H1 (cell line): Measurements from ENCODE around the gene BRINP3. TPM values are rescaled to one million over a fixed set of nuclear protein-coding genes. Genes with fewer than 3 reads are reported as not detected.

ENCODE experiments used
- CTCF ChIA-PET: fragments of 300-600 bp; sonication (Branson Sonifier 250); formaldehyde crosslinking; loops from one replicate; lab custom pipeline; 2021; ENCODE audit not compliant: partially characterized antibody; lab: Charles Lee
- POLR2A ChIA-PET: fragments of 300-600 bp; sonication (Branson Sonifier 250); formaldehyde crosslinking; loops from one replicate; lab custom pipeline; 2021; ENCODE audit warnings: inconsistent platforms; ENCODE audit not compliant: partially characterized antibody; lab: Charles Lee
- DNase-seq, 2 experiments: peaks; one replicate each; pipeline versions ENCODE4 v3.0.0 to v3.0.0-alpha.2; 2010 to 2022; ENCODE audit warnings: low spot score in 2 of 2, low read depth in 1 of 2, mixed read lengths in 1 of 2
- FAIRE-seq: peaks from 2 replicates; lab custom pipeline; 2011; peaks lifted over from hg19 to GRCh38; lab: Jason Lieb, UNC
- H2AFZ ChIP-seq: 2 replicates; pipeline ENCODE4 v1.8.1; 2012; ENCODE audit warnings: low read length, inconsistent platforms
- H2AK5ac ChIP-seq: 2 replicates; pipeline ENCODE4 v1.6.1; 2013; ENCODE audit warnings: low read depth, low read length
- H2BK120ac ChIP-seq: replicated peaks from 2 replicates; pipeline ENCODE3; 2013; ENCODE audit warnings: low read depth, low read length, inconsistent platforms
- H2BK12ac ChIP-seq: 2 replicates; pipeline ENCODE4 v1.6.1; 2013; ENCODE audit warnings: low read depth, low read length
- H2BK15ac ChIP-seq: 2 replicates; pipeline ENCODE4 v1.6.1; 2013; ENCODE audit warnings: low read length
- H2BK20ac ChIP-seq: 2 replicates; pipeline ENCODE4 v1.6.1; 2013; ENCODE audit warnings: low read length
- H2BK5ac ChIP-seq: 2 replicates; pipeline ENCODE4 v1.6.1; 2013; ENCODE audit warnings: low read depth, low read length
- H3K14ac ChIP-seq: 2 replicates; pipeline ENCODE4 v1.6.1; 2013; ENCODE audit warnings: inconsistent platforms; ENCODE audit not compliant: insufficient read length
- H3K18ac ChIP-seq: 2 replicates; pipeline ENCODE4 v1.6.1; 2013; ENCODE audit warnings: low read length; ENCODE audit errors: extremely low read depth
- H3K23ac ChIP-seq: 2 replicates; pipeline ENCODE4 v1.6.1; 2013; ENCODE audit warnings: inconsistent platforms; ENCODE audit not compliant: insufficient read length
- H3K23me2 ChIP-seq: 2 replicates; pipeline ENCODE4 v1.6.1; 2013; ENCODE audit warnings: low read depth, low read length
- H3K27ac ChIP-seq: 2 replicates; pipeline ENCODE4 v1.6.1; 2011; ENCODE audit warnings: low read depth, low read length, inconsistent platforms
- H3K27me3 ChIP-seq, 4 experiments: replicated peaks in 1 of 4; 1 replicate in 1 of 4; 2 replicates in 3 of 4; pipeline versions ENCODE4 v1.6.1 to v1.8.1; 2011 to 2013; ENCODE audit warnings: low read length in 3 of 4, mild to moderate bottlenecking in 3 of 4, inconsistent platforms in 2 of 4, mixed read lengths in 2 of 4, moderate library complexity in 1 of 4; ENCODE audit not compliant: control insufficient read depth in 3 of 4, insufficient read depth in 3 of 4; ENCODE audit errors: extremely low read depth in 1 of 4
- H3K36me3 ChIP-seq, 4 experiments: 2 replicates each; pipeline versions ENCODE4 v1.6.1 to v1.8.1; 2011 to 2013; ENCODE audit warnings: mild to moderate bottlenecking in 4 of 4, low read length in 3 of 4, moderate library complexity in 2 of 4, control low read depth in 1 of 4, inconsistent platforms in 1 of 4; ENCODE audit not compliant: insufficient read depth in 4 of 4, control insufficient read depth in 2 of 4
- H3K4ac ChIP-seq: replicated peaks from 2 replicates; pipeline ENCODE3; 2013; ENCODE audit warnings: low read length, low read depth, mixed read lengths, inconsistent platforms; ENCODE audit not compliant: insufficient read length
- H3K4me1 ChIP-seq, 4 experiments: replicated peaks in 1 of 4; 1 replicate in 1 of 4; 2 replicates in 3 of 4; pipeline versions ENCODE4 v1.6.1 to v1.8.1; 2011 to 2013; ENCODE audit warnings: low read length in 3 of 4, inconsistent platforms in 2 of 4, mixed read lengths in 1 of 4; ENCODE audit not compliant: insufficient read depth in 4 of 4, control insufficient read depth in 3 of 4
- H3K4me2 ChIP-seq, 2 experiments: 2 replicates each; pipeline versions ENCODE4 v1.6.1 to v1.8.1; 2011 to 2013; ENCODE audit warnings: low read depth in 2 of 2, low read length in 2 of 2, control low read depth in 1 of 2, inconsistent platforms in 1 of 2, mild to moderate bottlenecking in 1 of 2; ENCODE audit not compliant: insufficient read depth in 1 of 2
- H3K4me3 ChIP-seq, 4 experiments: fragments of 200-600, 300-600 bp in 1 of 4; sonication (generic), shearing (Covaris generic), sonication (Bioruptor Twin) in 1 of 4; 2 replicates each; pipeline versions ENCODE4 v1.5.1 to v1.8.1; 2011 to 2016; ENCODE audit warnings: low read length in 4 of 4, low read depth in 3 of 4, control low read depth in 2 of 4, inconsistent platforms in 2 of 4, mild to moderate bottlenecking in 2 of 4, mixed read lengths in 1 of 4, moderate library complexity in 1 of 4; ENCODE audit not compliant: insufficient read depth in 2 of 4; ENCODE audit errors: extremely low read depth in 1 of 4
- H3K56ac ChIP-seq: replicated peaks from 2 replicates; pipeline ENCODE3; 2013; ENCODE audit warnings: low read depth, mild to moderate bottlenecking, mixed read lengths, low read length, inconsistent platforms; ENCODE audit not compliant: insufficient read length
- H3K79me1 ChIP-seq: 2 replicates; pipeline ENCODE4 v1.6.1; 2013; ENCODE audit warnings: low read depth, low read length, control low read depth
- H3K79me2 ChIP-seq, 2 experiments: 2 replicates each; pipeline versions ENCODE4 v1.6.1 to v1.8.1; 2012 to 2013; ENCODE audit warnings: low read length in 2 of 2, mild to moderate bottlenecking in 2 of 2, inconsistent platforms in 1 of 2; ENCODE audit not compliant: insufficient read depth in 2 of 2, control insufficient read depth in 1 of 2
- H3K9ac ChIP-seq, 4 experiments: replicated peaks in 1 of 4; 1 replicate in 1 of 4; 2 replicates in 3 of 4; pipeline versions ENCODE4 v1.6.1 to v1.8.1; 2011 to 2013; ENCODE audit warnings: low read depth in 3 of 4, low read length in 3 of 4, control low read depth in 2 of 4, mild to moderate bottlenecking in 2 of 4, moderate library complexity in 2 of 4, inconsistent platforms in 1 of 4; ENCODE audit errors: extremely low read depth in 1 of 4
- H3K9me3 ChIP-seq, 2 experiments: 2 replicates each; pipeline versions ENCODE4 v1.6.1 to v1.8.1; 2012 to 2013; ENCODE audit warnings: mild to moderate bottlenecking in 2 of 2, moderate library complexity in 2 of 2, control low read depth in 1 of 2, inconsistent platforms in 1 of 2, low read depth in 1 of 2, low read length in 1 of 2, mixed read lengths in 1 of 2; ENCODE audit not compliant: insufficient read depth in 2 of 2
- H4K20me1 ChIP-seq, 2 experiments: replicated peaks in 1 of 2; 2 replicates each; pipeline versions ENCODE3 to v1.8.1; 2011 to 2013; ENCODE audit warnings: inconsistent platforms in 2 of 2, low read length in 2 of 2, mild to moderate bottlenecking in 1 of 2; ENCODE audit not compliant: insufficient read depth in 2 of 2, control insufficient read depth in 1 of 2
- H4K5ac ChIP-seq: 2 replicates; pipeline ENCODE4 v1.6.1; 2013; ENCODE audit warnings: low read length, low read depth, mixed read lengths, inconsistent platforms; ENCODE audit not compliant: insufficient read length
- H4K8ac ChIP-seq: 2 replicates; pipeline ENCODE4 v1.8.0; 2013; ENCODE audit warnings: mild to moderate bottlenecking, moderate library complexity, low read length, inconsistent platforms; ENCODE audit not compliant: insufficient read depth; ENCODE audit errors: extremely low read depth
- H4K91ac ChIP-seq: replicated peaks from 2 replicates; pipeline ENCODE3; 2013; ENCODE audit warnings: low read length, mixed read lengths, inconsistent platforms; ENCODE audit not compliant: insufficient read length
- CTBP2 ChIP-seq: IDR thresholded peaks from 2 replicates; pipeline ENCODE4 v1.7.0; 2011; ENCODE audit warnings: borderline replicate concordance, mild to moderate bottlenecking, moderate library complexity, mixed read lengths, low read length; ENCODE audit not compliant: insufficient read depth, insufficient read length
- PHF8 ChIP-seq: fragments of 200-600 bp; sonication (generic); conservative IDR thresholded peaks from 2 replicates; pipeline ENCODE4 v1.7.1; 2012; ENCODE audit warnings: low read depth, mild to moderate bottlenecking, inconsistent platforms, low read length, moderate library complexity
- TEAD4 ChIP-seq: IDR thresholded peaks from 2 replicates; pipeline ENCODE4 v1.6.1; 2012; ENCODE audit warnings: low read depth, low read length, inconsistent platforms, mixed read lengths
- WGBS, 2 experiments: shearing (Covaris generic) in 1 of 2; methylation state at CpG; one replicate each; pipeline versions ENCODE4 v1.1.6 to v1.1.7; 2013 to 2015; ENCODE audit warnings: low lambda C conversion rate in 2 of 2, mixed read lengths in 2 of 2, inconsistent platforms in 1 of 2, low coverage in 1 of 2, missing lambda C conversion rate in 1 of 2; ENCODE audit not compliant: insufficient replicate concordance in 2 of 2, insufficient coverage in 1 of 2, insufficient read length in 1 of 2; ENCODE audit errors: extremely low coverage in 1 of 2, missing lambda C conversion rate in 1 of 2; 5-methylcytosine and 5-hydroxymethylcytosine counted together
- polyA plus RNA-seq, 7 experiments: library from polyadenylated mRNA; depleted of rRNA in 3 of 7; stranded (reverse) in 5 of 7; unstranded in 2 of 7; fragments of >200 nt in 5 of 7; fragments of 200-250 nt in 2 of 7; gene quantifications; 1 replicate in 5 of 7; 2 replicates in 1 of 7; 4 replicates in 1 of 7; pipeline versions ENCODE4 v1.2.1 to v1.2.3, GENCODE V29; 2011 to 2013; ENCODE audit warnings: missing spikeins in 2 of 7, mixed read lengths in 2 of 7
- total RNA-seq: library from RNA; stranded (reverse); fragmentation: NEBNext Ultra II Directional; extraction: Animal tissue kit (Norgen Biotek cat#: 25700); gene quantifications from 2 replicates; pipeline ENCODE4 v1.2.1, GENCODE V29; 2021

The BRINP3 gene
- total and polyA plus RNA-seq, 2 of the 8 experiments (the other 6 are each of a cell fraction or from before 2014, with no cell fraction given): not detected

DNA sequence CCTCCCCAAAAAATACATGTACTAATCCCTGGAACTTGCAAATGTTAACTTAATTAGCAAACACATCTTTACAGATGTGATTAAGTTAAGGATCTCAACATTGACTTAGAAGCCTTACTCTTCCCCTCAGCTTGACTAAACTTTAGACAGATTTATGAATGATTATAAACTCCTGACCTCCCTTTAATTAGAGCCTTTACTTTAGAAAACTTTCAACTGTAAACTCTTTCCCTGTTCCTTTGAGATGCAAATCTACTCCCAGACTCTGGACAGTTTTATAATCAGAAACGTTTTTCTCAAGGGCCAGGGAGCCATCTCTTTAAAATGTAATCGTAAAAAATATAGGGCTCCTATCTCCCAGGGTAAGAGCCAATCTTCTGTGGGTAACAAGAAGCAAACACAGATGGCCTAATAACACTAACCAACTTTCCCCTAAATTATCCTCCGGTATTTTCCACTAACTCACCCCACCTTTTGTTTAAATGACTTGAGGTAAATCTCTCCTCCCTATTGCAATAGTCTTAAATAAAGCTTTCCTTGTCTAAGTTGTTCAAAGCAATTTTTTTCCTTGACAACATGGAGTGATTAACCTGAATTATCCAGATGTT is 284.1 kb downstream of the BRINP3 start:
- peak overlapping the region; percentile 92; the same call in 1 of the 2 replicates for H2AFZ ChIP-seq
- H2BK15ac ChIP-seq: no peak overlapping the region
- H3K4me2 ChIP-seq: no peak overlapping the region
- H3K18ac ChIP-seq: no peak overlapping the region
- ChIA-PET CTCF (interaction anchor here (1.2 kb wide), 1 partner anchor 27 kb away, joined by 4 read pairs; no protein-coding TSS in a partner anchor), POLR2A (interaction anchor here (1.3 kb wide), 1 partner anchor 8 kb away, joined by 3 read pairs; no protein-coding TSS in a partner anchor)
- no peak overlapping the region for H4K91ac ChIP-seq
- no peak overlapping the region for H3K14ac ChIP-seq
- H3K36me3 ChIP-seq: no peaks in the 10 kb centered on the region
- H4K5ac ChIP-seq: no peak overlapping the region
- no peak overlapping the region for H2BK12ac ChIP-seq
- FAIRE-seq (no peak), DNase-seq (no peak)
- no peak overlapping the region for H3K23ac ChIP-seq
- H3K4me1 ChIP-seq: no peaks in the 10 kb centered on the region
- no peaks in the 10 kb centered on the region for H3K27me3 ChIP-seq
- peaks cover 0 to 4% of the 10 kb centered on the region in 2 experiments; a peak in 1 of 4 replicates for H3K9me3 ChIP-seq
- H4K20me1 ChIP-seq: no peaks in the 10 kb centered on the region
- H3K79me2 ChIP-seq: no peaks in the 10 kb centered on the region
- H2BK120ac ChIP-seq: no peak overlapping the region
- H2AK5ac ChIP-seq: no peak overlapping the region
- no peak overlapping the region for H3K56ac ChIP-seq
- H3K9ac ChIP-seq: no peak overlapping the region
- no peak overlapping the region for H2BK5ac ChIP-seq
- no peak overlapping the region for H2BK20ac ChIP-seq
- H3K27ac ChIP-seq: no peak overlapping the region
- no peaks in the 10 kb centered on the region for H3K79me1 ChIP-seq
- TF ChIP-seq CTBP2: no peak
- TF ChIP-seq TEAD4: no peak
- TF ChIP-seq PHF8: no peak
- no peak overlapping the region for H3K4me3 ChIP-seq
- no peak overlapping the region for H3K4ac ChIP-seq
- no peaks in the 10 kb centered on the region for H3K23me2 ChIP-seq
- WGBS, 2 experiments: 85% methylated on average over 3 of the region's 3 CpGs; no CpG with 5 or more reads in 1 of the 2 experiments
- no peak overlapping the region for H4K8ac ChIP-seq
